Glomerular visceral epithelial cell (primary cell): ENCODE measurements around the gene DCTN3.

Source experiments
- DNase-seq: peaks from one replicate; pipeline ENCODE4 v3.0.0-alpha.2; 2016; ENCODE audit errors: extremely low spot score

The DCTN3 gene

DNA sequence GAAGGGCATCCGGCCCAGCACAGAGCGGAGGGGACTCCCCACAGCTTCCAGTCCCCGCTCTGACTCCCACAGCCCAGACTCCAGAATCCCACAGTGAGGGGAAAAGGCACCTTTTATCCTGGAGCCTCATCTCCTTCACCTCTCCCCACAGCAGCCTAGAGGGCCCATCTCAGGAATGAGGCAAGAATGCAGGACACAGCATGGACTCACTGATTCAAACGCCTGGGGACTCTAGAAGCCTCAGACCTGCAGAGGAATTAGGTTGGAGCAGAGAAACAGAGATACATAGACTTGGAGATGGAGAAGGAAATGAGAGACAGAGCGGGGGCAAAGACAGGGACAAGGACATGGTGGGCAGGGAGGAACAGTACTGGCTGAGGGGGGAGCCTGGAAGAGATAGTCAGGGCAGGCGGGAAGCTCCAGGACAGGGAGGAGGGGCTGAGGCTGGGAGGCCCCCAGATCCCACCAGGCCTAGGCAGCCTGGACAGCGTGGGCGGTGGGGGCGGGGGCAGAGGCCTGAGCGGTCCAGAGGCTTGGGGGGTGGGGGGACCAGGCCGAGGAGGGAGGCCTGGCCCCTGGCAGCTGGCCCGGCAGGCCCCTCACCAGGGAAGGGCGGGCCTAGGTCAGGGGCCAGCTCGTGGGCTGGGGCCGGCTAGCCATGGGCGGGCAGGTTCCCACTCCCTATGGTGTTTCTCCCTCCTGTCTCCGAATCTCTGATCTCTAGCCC is 46.5 kb downstream of the DCTN3 start:
- no peak for DNase-seq

DNA sequence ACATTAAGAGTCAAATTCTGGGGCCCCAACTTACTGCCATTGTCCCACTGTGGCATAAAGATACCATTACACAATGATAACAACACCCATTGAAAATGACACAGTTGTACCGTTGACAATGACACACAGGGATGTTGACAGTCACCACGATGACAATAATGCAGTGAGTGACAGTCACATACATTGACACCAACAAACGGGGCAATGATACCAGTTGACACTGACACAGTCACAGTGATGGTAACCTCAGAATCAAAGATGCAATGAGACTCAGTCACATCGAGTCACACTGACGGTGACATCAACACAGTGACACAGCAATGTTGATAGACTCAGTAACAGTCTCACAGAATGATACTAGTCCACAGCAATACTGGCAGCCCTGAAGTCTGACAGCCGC is 47.7 kb downstream of the DCTN3 start:
- no peak for DNase-seq

DNA sequence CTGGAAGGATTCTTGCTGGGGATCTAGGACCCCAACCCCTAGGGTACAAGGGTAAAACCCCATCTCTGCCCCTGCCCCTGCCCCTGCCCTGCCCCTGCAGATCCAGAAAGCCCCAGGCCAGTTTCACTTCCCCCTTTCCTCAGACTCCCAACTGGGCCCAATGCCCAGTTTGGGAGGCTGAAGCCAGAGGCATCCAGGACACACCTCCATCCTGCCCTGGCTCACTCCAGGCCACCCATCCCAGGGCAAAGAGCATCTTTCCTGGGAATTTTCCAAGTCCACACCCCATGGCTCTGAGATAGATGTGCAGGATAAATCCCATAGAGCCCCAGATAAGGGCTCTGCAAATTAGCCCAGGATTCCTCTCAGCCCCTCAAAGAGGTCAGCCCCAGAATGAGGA is 48.2 kb downstream of the DCTN3 start:
- no peak for DNase-seq

DNA sequence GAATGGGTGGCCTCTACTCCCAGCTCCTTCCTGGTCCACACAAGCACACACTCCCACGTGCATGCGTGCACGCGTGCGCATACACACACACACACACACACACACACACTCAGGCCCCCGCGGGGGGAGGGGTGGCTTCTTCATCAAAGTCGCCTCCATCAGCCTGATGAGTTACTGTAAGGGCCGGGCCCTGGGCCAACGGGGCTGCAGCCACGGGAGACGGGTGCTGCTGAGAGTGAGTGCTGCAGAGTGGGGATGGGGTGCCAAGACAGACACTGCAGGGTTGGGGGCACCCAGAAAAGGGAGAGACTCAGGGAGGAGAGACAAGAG is 48.8 kb downstream of the DCTN3 start:
- no peak for DNase-seq

DNA sequence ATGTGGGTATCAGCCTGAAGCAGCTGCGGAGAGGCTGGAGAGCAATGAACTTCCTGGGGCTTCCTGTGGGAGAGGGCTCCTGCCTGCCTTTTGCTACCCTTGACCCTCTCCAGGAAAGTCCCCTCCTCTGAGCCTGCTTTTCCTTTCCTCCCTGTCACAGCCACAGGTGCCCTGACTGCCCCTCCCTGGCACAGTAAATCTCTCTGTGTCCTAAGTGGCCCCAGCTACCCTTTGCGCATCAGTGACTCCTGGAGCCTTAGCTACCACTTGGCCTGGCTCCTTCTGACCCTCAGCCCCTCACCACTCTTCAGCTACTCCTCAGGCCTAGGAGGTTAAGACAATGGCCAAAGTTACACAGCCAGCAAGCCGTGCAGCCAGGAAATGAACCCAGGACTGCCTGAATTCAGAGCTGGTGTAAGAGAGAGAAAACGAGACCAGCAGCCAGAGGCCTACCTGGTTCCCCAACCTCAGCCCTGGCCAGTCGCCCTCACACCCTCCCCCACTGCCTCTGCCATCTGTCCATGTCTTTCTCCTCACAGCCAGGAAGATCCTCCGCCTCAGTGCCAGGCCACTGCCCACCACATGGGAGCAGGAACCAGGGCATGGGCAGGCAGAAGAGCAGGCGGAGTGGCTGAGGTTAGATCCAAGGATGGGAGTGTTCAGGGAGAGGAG is 49.4 kb downstream of the DCTN3 start:
- no peak for DNase-seq

DNA sequence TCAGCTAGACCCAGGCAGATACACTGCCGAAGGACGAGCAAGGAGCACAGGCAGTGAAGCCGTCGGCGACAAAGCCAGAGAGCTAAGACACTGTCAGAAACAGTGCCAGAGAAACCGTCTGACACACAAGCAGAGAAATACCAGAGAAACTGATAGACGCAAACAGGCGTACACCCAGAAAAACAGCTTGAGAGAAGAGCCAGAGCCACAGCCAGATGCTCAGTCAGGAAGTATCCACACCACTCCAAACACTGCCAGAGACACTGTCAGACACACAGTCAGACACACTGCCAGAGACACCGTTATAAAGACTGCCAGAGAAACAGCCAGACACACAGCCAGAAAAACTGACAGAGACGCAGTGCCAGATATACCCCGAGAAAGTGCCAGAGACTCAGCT is 49.9 kb downstream of the DCTN3 start:
- no peak for DNase-seq

DNA sequence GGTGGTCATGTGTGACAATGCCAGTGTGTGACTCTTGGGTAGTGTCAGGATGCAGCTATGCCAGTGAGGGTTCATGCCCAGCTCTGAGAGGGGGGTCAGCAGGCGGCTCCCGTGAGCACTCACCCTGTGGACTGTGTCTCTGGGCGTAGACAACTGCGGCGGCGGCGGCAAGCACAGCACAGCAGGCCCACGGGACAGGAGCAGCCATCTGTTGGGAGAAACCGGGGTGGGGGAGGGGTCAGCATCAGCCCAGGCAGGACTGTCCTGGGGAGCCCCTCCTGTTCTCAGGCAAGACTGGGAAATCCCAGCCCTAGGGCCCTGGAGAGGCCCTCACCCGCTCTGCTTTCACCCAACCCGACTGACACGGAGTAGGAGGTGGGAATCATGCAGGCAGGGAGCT is 51.5 kb downstream of the DCTN3 start:
- no peak for DNase-seq

DNA sequence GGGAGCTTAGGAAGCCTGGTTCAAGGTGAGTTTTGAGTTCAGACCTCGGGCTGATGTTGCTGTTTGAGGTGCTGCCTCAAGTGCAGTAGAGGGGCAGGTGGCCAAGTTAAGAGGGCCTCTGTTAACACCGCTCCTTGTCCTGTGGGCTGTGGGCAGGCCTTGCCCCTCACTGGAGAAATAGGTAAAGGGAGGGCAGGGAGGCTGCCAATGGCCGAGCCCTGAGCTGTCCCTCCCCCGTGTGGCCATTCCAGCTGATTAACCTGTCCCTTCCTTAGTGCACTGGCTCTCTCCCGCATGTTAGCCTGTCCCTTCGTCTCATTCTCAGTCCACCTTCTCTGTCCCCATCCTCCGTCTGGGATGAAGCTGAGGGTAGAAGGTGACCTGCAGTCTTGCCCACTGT is 52.2 kb downstream of the DCTN3 start:
- DNase-seq: no peak

DNA sequence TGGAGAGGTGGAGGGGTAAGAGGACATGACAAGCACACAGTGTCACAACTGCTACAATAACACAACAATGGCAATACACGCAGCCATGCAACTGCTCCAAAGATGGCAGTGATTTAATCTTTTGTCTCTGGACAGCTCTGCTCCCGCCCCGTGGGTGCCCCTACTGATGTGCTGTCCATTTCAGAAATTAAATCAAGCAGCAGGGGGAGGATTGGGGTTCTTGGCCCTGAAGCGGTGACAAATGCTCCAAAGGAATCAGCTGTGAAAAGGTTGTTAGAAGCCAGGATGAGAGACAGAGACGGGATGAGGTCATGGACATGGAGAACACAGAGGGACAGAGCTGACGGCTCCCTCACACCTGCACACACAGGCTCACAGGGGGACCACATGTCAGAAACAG is 53.3 kb downstream of the DCTN3 start:
- DNase-seq: no peak

DNA sequence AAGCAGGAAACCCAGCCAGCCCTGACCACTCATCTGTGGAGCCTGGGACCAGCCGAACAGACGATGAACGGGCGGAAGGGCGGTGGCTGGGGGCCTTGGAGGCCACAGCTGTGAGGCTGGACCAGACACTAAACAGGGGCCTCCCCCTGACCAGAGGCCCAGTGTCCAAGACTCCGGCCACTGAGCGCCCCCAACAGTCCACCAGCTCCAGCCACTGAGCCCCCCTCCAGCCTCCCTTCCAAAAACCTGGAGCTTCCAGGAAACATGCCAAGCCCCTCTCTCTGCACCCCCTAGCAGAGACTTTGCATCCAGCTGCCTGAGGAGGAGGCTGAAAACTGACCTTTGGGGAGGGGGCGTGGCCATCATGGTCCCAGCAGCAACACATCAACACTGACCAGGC is 54.0 kb downstream of the DCTN3 start:
- DNase-seq: no peak

DNA sequence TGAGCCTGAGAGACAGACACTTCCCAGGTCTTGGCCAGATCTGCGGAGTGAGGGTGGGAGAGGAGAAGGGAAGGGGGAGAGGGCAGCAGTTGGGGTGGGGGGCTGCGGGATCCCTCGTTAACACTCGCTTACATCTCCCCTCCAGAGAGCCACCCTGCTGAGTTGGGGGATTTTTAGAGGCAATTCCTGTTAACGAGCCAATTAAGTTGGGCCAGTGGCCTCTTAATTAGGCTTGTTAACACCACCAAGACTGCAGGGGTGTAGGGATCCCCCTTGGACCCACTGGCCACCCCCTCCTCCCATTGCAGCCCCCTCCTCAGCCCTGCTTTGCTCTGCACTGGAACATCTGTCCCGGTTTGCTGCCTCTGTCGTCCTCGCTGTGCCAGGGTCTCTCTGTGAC is 54.4 kb downstream of the DCTN3 start:
- DNase-seq: no peak

DNA sequence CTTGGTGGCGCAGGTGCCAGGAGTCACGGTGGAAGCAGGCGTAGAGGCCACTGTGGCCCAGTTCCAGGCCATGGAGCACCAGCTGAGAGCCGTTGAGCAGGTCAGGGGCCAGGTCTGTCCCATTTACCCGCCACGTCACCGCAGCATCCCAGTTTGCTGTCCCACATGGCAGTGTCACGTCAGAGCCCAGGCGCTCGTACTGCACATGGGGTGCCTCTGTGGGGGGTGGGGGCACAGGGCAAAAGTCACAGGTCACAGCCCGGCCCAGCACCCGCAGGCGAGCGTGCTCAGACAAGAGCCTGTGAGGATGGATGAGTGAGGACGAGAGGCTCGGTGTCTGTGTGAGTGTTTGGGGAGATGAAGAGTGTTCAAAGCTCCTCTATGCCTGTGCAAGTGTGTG is 55.7 kb downstream of the DCTN3 start:
- no peak for DNase-seq
